Activated CD4-positive, CD25-positive, alpha-beta regulatory T cell treated with anti-CD3 and anti-CD28 coated beads, Interleukin-2, amount 50 U/mL, for 24 hours (primary cell): ENCODE measurements around the gene DHX35.

ENCODE experiments used
- ATAC-seq, 2 donors: fragments of 150-1000 bp; cut with Tn5 transposase; one replicate each; pipeline ENCODE4 v1.10.0; 2021; ENCODE audit warnings: mild to moderate bottlenecking in 1 of 2, moderate library complexity in 1 of 2

The DHX35 gene

DNA sequence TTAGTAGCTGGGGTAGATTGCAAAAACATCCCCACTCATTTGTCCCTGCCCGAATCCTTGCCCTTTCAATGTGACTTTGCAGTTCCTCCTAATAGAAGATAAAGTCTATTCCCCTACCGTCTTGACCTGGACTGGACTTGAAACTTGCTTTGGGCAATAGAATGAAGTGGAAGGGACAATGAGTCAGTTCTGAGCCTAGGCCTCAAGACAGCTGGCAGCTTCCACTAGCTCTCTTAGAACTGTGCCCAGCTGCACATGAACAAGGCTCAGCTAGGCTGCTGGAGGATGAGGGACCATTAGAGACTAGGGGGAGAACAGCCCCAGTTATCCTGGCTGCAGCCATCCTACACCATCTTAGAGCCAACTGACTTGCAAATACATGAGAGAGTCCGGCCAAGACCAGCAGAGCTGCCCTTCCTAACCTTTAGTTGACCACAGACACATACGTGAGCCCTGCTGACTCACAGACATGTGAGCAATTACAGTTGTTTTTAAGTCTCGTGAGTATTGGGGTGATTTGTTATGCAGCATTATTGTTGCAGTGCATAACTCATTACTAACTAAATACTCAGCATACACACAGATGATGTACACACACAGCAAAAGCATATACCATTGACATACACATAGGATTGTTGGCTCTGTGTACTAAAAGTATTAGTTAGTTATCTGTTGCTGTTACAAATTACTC lies 105.5 kb downstream of the DHX35 start:
- ATAC-seq, result no peak

DNA sequence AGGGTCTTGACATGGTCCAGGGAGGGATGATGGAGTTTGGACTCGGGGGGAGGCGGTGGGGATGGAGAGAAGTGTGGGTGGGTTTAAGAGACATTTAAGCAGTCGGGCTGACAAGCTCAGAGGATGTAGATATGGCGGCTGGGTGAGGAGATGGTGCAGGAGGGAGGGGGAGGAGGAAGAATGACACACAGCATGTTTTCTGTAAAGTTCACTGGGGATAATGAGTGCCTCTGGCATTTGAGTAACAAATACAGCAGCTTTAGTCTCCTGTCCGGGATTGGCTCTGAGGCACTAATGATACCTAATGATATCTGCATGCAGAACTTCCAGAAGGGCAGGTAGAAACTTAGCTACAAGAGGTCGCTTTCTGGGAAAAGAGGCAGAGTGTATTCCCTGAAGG lies 107.8 kb downstream of the DHX35 start:
- ATAC-seq, result no peak

DNA sequence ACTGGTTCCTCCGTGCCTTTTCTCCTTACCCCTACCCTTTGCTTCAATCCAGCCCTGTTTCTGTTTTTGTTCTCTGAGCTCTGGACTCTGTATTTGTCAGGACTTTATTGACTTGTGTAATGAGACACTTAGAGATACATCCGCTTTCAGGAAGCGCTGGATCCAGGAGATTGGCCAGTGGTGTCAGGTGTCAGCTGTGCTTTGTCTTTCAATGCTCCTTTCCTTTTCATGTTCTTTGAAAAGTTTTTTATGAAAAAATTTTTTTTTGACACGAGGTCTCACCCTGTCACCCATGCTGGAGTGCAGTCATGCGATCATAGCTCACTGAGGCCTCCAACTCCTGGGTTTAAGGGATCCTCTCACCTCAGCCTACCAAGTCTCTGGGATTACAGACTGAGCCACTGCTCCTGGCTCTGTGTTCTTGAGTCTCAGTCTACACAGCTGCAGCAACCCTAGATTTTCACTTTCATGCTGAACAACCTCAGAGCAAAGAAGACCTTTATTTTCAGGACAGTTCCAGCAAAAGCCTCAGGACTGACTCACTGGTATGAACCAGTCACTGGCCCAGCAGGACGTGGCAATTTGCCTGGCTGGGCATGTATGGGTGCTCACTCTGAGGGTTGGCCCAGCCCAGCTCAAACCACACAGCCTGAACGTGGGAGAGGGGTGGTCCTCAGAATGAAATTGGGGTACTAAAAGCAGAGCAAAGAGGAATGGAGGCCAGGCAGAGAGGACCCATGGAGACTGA lies 108.5 kb downstream of the DHX35 start:
- no peak for ATAC-seq

- no peak for ATAC-seq
Observed at GRCh38 chr20:39072132-39072531, 110.0 kb downstream of the DHX35 start.

- ATAC-seq, result no peak
Observed at GRCh38 chr20:39072653-39073052, 110.5 kb downstream of the DHX35 start.

DNA sequence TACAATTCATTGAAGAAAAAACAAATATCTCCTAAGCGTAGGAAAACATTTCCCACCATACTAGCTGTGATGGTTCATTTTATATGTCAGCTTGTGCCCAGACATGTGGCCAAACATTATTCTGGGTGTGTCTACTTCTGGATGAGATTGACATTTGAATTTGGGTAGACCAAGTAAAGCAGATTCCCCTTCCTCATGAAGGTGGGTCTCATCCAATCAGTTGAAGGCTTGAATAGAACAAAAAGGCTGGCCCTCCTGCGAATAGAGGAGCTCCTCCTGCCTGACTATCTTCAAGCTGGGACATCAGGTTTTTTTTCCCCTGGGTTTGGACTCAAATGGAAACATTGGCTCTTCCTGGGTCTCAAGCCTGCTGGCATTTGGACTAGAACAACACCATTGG lies 113.6 kb downstream of the DHX35 start:
- ATAC-seq, result no peak

- ATAC-seq, result no peak
Observed at GRCh38 chr20:39076958-39077357, 114.8 kb downstream of the DHX35 start.

DNA sequence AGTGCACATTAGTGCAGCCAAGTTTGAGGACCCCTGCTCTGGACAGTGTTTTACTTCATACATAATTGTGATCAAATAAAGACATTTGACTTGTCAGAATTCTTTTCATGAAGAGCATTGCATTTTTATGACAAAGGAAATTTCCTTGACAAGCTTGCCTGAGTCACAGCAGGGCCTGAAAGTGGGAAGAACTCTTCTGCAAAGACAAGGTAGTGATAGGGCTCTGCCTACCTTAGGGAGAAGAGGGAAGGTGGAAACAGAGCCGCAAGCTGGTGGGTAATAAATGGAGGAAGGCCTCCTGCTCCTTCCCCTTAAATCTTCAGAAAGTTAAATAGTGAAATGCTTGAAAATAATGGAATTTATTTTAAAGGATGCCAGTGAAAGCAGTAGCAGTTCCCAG lies 118.2 kb downstream of the DHX35 start:
- ATAC-seq, result no peak

GRCh38 chr20:39081255-39081654 lies 119.1 kb downstream of the DHX35 start:
- peak; percentile 55 to 66 for ATAC-seq

DNA sequence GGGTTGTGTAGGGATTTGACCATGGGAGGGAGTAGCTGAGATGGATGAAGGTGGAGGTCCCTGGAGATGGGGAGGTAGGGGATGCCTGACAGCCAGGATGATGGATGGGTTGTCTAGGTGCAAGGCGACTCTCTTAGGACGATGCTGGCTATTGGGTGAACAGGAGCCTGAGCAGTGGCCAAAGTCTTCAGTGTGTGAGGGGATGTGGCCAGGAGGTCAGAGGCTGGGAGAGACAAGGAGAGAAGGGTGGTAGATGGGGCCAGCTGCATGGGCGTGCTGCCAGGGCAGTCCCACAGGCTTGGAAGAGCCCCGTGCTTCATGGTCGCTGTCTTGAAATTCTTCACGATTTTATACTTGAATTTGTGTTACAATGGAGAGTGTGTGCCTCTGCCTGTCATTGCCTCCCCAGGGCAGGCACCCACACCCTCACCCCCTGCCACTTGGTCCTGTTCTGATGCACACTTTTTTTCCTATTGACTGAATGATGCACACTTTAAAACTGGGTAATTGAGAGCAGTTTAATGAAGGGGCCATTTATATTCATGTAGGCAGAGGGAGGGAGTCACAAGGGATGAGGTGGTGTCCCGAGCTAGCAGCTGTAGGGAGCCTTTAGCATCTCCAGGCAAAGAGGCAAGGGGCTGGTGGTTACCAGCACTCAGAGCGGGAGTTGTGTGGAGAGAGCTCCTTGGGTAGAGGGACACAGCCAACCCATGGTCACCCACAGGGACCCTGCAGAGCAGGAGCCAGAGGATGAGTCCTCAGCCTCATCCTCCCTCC lies 120.7 kb downstream of the DHX35 start:
- ATAC-seq, result no peak

DNA sequence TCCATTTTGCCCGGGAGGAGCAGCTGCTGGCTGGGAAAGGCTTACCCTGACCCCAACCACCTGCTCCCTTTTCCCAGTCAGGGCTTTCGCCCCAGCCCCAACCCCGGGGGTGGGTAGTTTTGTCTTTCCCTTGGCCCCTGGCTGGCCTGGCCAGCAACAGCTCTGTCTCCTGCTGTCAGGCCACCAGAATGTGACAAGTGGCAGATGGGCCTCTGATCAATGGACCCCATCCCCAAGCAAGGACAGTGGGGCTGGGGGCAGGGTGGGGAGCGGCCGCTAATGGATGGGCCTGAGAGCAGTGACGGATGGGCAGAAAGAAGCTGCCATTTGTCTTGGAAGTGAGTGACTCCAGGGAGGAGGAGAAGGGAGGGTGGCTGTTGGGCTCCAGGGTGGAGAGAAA lies 121.6 kb downstream of the DHX35 start:
- no peak for ATAC-seq

DNA sequence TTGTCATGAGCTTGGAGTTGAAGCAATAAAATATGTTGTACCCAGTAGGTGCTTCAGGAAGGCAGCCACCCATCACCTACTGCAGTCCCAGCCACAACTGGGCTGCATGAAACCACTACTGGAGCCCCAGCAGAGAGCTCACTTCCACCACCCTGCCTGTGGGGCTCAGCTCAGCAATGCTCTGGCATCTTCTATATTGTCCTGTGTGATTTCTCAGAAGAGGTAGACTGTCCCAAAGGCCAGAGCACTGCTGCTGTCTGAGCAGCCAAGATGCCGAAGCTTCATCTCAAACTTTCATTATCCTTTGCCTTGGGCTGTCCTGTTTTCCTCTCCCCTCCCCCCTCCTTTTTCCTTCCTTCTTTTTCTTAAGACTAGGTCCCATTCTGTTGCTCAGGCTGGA lies 126.9 kb downstream of the DHX35 start:
- no peak for ATAC-seq
